GM21619 (cell line): ENCODE measurements around the gene TNRC6C.
"Not testable (repeated sequence)": the region's sequence is repeated elsewhere in the genome, so short reads cannot be mapped to it uniquely, and the experiment has no call there.

Experiments
- ATAC-seq: cut with Tn5 transposase; IDR thresholded peaks from one replicate; pipeline ENCODE4 v1.9.1; 2021; ENCODE audit not compliant: unreplicated experiment

TNRC6C gene

GRCh38 chr17:77961741-77962140 is 3.2 kb downstream of the TNRC6C start:
- ATAC-seq = no peak

- no peak for ATAC-seq
Measured at GRCh38 chr17:77962348-77962747, 3.8 kb downstream of the TNRC6C start.

DNA sequence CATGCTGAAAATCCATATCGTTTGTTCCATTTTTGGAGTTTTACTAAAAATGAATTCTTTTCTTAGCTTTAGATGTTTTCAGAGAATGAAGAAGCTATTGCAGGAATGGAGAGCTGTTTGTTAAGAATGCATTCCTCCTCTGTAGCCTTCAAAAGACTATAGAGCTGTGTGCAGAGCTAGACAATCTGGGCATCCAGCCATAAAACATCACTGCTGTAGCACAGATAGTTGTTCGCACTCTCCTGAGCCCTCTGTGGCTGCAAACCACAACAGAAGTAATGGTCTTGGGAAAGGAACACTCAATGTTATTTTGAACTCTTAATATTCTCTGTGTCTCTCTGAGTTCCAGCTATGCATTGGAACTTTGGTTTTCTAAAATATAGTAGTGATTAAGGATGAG is 4.9 kb downstream of the TNRC6C start:
- ATAC-seq = no peak

GRCh38 chr17:77965352-77965751 is 6.8 kb downstream of the TNRC6C start:
- ATAC-seq = no peak

- ATAC-seq = no peak
Measured at GRCh38 chr17:77966476-77966875, 8.0 kb downstream of the TNRC6C start.

- no peak for ATAC-seq
Measured at GRCh38 chr17:77968788-77969187, 10.3 kb downstream of the TNRC6C start.

DNA sequence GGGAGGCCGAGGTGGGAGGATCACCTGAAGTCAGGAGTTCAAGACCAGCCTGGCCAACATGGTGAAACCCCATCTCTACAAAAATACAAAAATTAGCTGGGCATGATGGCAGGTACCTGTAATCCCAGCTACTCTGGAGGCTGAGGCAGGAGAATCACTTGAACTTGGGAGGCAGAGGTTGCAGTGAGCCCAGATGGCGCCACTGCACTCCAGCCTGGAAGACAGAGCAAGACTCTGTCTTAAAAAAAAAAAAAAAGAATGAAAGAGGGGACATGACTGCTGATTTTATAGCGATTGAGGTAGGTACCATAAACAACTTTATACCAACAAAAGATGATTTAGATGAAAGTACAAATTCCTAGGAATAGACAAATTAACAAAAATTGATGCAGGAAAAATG is 13.8 kb downstream of the TNRC6C start:
- ATAC-seq = not testable (repeated sequence)

DNA sequence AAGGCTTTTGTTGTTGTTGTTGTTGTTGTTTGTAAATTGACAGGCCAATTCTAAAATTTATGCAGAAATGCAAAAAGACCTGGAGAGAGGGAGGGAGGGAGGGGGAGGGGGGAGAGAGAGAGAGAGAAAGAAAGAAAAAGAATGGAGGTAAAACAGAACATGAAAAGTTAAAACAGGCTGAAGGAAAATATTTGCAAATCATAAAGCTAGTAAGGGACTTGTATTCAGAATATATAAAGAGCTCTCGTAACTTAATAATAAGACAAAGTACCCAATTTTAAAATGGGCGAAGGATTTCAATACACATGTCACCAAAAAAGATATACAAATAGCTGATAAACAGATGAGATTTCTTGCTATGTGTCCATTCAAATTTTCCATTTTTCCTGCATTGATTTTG is 15.4 kb downstream of the TNRC6C start:
- no peak for ATAC-seq

DNA sequence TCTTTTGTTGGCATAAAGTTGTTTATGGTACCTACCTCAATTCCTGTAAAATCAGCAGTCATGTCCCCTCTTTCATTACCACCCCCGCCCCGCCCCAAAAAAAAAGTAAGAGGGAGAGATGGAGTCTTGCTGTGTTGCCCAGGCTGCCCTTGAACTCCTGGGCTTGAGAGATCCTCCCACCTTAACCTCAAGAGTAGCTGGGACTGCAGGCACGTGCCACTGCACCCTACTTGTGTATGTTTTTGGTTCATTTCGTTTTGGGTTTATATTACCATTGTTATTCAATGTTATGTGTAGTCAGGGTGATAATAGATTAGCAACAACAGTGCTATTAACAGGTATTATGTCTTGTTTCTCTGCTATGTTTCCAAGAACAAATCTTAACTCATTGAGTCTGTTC is 15.9 kb downstream of the TNRC6C start:
- no peak for ATAC-seq

DNA sequence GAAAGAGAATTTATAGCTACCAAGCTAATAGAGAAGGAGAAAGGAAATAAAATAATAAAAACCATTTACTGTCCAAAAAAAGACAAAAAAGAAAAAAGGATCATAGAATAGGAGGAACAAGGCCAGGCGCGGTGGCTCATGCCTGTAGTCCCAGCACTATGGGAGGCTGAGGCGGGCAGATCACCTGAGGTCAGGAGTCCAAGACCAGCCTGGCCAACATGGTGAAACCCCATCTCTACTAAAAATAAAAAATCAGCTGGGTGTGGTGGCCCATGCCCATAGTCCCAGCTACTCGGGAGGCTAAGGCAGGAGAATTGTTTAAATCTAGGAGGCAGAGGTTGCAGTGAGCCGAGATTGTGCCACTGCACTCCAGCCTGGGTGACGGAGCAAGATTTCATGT is 23.9 kb downstream of the TNRC6C start:
- ATAC-seq = not testable (repeated sequence)

- no peak for ATAC-seq
Measured at GRCh38 chr17:77990301-77990700, 31.8 kb downstream of the TNRC6C start.

- ATAC-seq = not testable (repeated sequence)
Measured at GRCh38 chr17:77993735-77994134, 35.2 kb downstream of the TNRC6C start.

DNA sequence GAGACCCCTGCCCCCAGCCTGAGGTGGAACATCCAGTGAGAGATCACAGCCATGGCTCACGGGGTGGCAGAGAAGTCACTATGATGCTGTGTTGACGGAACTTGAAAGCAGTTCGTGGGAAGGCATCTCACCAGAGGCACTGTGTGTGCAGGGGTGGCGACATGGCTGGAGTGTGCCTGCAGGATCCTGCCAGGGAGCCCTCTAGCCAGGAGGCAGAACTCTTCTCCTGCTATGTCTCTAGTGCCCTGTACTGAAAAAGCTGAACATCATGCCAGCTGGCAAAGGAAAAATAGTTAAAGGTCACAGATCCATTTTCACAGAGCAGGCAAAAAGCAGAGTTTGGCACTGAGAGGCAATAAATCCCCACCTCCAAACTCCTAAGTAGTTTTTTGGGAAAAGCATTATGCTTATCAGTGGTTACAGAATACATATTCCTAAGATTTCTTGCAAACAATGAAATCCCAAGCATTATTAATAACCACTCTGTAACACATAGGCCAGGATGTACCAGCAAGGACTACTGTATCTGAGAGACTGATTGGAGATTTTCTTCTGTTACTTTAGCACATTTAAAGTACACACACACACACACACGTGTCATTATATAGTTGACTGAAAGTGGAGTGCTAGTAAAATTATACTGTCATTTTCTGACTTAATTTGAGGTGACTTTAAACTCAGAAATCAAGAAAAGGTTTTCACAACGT is 36.8 kb downstream of the TNRC6C start:
- ATAC-seq = no peak

- no peak for ATAC-seq
Measured at GRCh38 chr17:77996256-77996655, 37.8 kb downstream of the TNRC6C start.

DNA sequence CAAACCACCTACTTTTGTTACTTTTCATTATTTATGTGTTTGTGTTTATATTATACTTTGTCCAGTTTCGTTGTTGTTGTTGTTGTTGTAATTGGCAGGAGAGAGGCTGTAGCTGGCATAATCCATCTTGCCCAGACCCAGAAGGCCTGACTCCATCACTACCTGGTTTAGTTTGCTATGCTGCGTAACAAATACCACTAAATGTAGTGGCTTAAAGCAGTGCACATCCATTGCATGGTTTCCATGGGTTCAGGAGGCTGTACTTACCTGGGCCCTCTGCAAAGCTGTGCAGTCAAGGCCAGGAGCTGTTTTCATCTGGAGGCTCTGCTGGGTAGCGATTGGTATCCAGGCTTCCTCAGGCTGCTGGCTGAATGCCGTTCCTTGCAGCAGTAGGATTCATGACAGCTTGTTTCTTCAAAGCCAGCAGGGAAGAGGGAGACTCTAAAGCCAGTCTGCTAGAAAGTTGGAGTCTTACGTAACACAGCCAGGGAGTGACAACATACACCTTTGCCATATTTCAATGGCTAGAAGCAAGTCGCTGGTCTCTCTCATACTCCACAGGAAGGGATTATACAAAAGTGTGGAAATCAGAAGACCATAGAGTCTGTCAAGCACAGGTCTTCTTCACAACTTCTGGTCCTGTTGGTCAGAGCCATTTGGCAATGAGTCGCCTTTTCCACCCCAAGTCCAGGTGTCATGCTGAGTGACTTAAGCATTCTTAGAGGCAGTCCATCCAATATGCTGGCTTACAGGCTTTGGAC is 41.1 kb downstream of the TNRC6C start:
- no peak for ATAC-seq

GRCh38 chr17:78000341-78000740 is 41.8 kb downstream of the TNRC6C start:
- ATAC-seq = no peak

GRCh38 chr17:78001182-78001581 is 42.7 kb downstream of the TNRC6C start:
- ATAC-seq = no peak

DNA sequence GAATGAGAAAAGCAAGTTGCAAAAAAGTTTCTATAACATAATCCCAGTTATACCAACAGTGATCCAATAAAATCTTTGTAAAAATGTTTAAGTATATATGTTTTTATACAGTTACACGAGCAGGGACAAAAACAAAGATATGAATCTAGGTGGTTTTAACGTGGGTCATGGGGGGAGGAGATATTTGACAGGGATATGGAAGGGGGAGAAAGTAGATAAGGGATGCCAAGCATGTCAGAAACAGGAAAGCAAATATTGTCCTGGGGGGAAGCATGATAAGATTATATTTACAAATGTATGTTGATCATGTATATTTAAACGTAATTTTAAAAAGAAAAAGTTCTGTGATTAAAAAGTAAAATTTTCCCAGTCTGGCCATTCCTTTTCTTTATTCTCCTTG is 43.1 kb downstream of the TNRC6C start:
- no peak for ATAC-seq

DNA sequence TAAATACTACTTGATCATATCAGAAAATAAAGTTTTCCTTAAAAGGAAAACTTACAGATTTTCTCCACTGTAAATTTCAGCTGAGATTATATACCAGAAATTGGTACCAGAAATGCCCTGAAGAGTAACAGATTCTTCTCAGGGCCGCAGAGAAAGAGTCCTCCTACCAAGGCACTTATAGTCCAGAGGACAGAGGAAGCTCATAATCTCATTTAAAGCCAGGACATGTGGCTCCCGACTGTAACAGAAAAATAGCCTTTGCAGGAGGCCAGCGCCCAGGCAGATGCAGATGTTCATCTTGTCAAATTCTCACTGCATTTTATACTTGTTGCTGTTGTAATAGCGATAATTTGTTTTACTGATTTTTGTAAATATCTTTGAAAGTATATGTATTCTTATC is 43.7 kb downstream of the TNRC6C start:
- ATAC-seq = no peak

DNA sequence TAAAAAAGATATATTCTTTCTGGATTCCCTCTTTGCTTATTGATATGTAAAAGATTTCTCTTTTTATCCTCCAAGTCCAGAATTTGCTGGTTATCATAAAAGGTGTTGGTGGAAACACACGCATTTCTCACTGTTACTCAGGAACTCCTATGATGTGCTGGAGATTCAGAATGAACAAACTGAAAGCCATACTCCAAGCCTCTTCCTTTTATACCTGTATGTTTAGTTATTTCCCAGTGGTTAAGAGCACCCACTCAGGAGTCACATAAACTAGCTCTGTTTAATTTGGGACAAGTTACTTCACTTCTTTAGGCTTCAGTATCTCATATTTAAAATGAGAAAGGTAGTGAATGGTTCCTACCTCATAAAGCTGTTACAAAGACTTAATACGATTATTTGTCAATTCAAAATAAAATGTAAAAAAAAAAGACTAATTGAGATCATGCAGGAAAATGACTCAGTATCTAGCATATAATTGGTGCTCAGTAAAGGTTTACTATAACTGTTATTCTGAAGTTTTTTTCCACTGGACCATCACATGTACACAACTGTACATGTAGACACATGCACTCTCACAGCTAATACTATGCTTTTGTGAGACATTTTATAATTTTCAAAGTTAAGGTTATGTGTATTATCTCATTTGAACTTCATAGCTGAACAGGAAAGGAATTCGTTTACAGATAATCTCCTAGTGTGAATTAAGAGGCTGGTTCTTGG is 47.1 kb downstream of the TNRC6C start:
- ATAC-seq = no peak

- ATAC-seq = no peak
Measured at GRCh38 chr17:78006338-78006737, 47.8 kb downstream of the TNRC6C start.

GRCh38 chr17:78007647-78008046 is 49.1 kb downstream of the TNRC6C start:
- no peak for ATAC-seq
